HEK293T (cell line): ENCODE data around the gene OR2T35.

ENCODE experiments used
- ARNT ChIP-seq: fragments of 450-650 bp; IDR thresholded peaks from 2 replicates; pipeline ENCODE4 v1.6.1; 2017; ENCODE audit warnings: mild to moderate bottlenecking
- BHLHE40 ChIP-seq: fragments of 450-650 bp; IDR thresholded peaks from 2 replicates; pipeline ENCODE4 v1.6.1; 2016; ENCODE audit warnings: mild to moderate bottlenecking, moderate library complexity, borderline replicate concordance
- ELF4 ChIP-seq: fragments of 450-650 bp; IDR thresholded peaks from 2 replicates; pipeline ENCODE4 v1.6.1; 2017; ENCODE audit warnings: antibody characterized with exemption
- FOXA1 ChIP-seq: fragments of 450-650 bp; IDR thresholded peaks from 2 replicates; pipeline ENCODE4 v1.6.1; 2016; ENCODE audit warnings: mild to moderate bottlenecking
- FOXK2 ChIP-seq: fragments of 450-650 bp; IDR thresholded peaks from 2 replicates; pipeline ENCODE4 v1.6.1; 2016; ENCODE audit warnings: mild to moderate bottlenecking
- FOXM1 ChIP-seq: fragments of 450-650 bp; IDR thresholded peaks from 2 replicates; pipeline ENCODE4 v1.6.1; 2017; ENCODE audit warnings: mild to moderate bottlenecking, borderline replicate concordance
- L3MBTL2 ChIP-seq: fragments of 450-650 bp; conservative IDR thresholded peaks from 2 replicates; pipeline ENCODE4 v1.6.1; 2016; ENCODE audit warnings: mild to moderate bottlenecking
- LEF1 ChIP-seq: fragments of 450-650 bp; IDR thresholded peaks from 2 replicates; pipeline ENCODE4 v1.6.1; 2017; ENCODE audit warnings: mild to moderate bottlenecking, borderline replicate concordance
- NFRKB ChIP-seq: fragments of 450-650 bp; IDR thresholded peaks from 2 replicates; pipeline ENCODE4 v1.6.1; 2016; ENCODE audit warnings: mild to moderate bottlenecking, moderate library complexity
- PKNOX1 ChIP-seq: fragments of 450-650 bp; IDR thresholded peaks from 2 replicates; pipeline ENCODE4 v1.6.1; 2016
- SP1 ChIP-seq: fragments of 450-650 bp; IDR thresholded peaks from 2 replicates; pipeline ENCODE4 v1.6.1; 2017
- SUZ12 ChIP-seq: fragments of 450-650 bp; IDR thresholded peaks from 2 replicates; pipeline ENCODE4 v1.6.1; 2016; ENCODE audit warnings: mild to moderate bottlenecking
- TARDBP ChIP-seq: fragments of 450-650 bp; IDR thresholded peaks from 2 replicates; pipeline ENCODE4 v1.6.1; 2016
- ZNF384 ChIP-seq: fragments of 450-650 bp; IDR thresholded peaks from 2 replicates; pipeline ENCODE4 v1.6.1; 2016

DNA sequence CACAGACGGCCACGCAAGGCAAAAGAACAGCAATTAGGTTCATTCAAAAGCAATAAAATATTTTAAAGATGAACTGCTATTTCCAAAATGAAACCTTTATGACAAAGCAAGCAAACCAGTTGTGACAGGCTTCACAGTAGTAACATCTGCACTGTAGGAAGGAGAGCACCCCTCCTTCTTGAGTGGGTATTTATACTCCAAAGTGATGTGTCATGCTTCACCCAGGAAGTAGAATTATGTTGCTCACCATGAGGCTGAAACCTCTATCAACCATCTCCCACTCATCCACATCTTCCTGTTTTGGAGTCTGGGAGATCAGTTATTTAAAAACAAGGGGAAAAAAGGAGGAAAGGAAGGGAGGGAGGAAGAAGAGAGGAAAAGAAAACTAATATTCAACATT, 48.5 kb downstream of the OR2T35 start:
- TF ChIP-seq FOXK2 (no peak), SP1 (no peak), PKNOX1 (no peak), FOXM1 (no peak), BHLHE40 (no peak), SUZ12 (no peak), TARDBP (no peak), ZNF384 (no peak), LEF1 (no peak), ARNT (no peak), FOXA1 (no peak), ELF4 (no peak), NFRKB (no peak), L3MBTL2 (no peak)
